IMR-90 (cell line): ENCODE results near the gene RNF40. TPM values are rescaled to one million over a fixed set of nuclear protein-coding genes. Genes with fewer than 3 reads are reported as not detected.

ENCODE experiments used
- ATAC-seq: fragments of 200-7000 bp; cut with Tn5 transposase; 2 replicates; pipeline ENCODE4 v1.9.1; 2020; ENCODE audit warnings: low read depth, mild to moderate bottlenecking, moderate library complexity
- BruUV-seq: library from RNA; stranded (reverse); fragments of 400-500 nt; replicated peaks from 2 replicates; lab custom pipeline; 2021; lab: Mats Ljungman, UMichigan
- CTCF ChIA-PET: fragments of 300-600 bp; formaldehyde crosslinking; extraction: SDS; loops from one replicate; lab custom pipeline; 2021; ENCODE audit warnings: antibody characterized with exemption; lab: Yijun Ruan, JAX
- POLR2A ChIA-PET: fragments of 300-600 bp; sonication (Branson Sonifier 250); formaldehyde crosslinking; loops from one replicate; lab custom pipeline; 2022; ENCODE audit warnings: antibody characterized with exemption; ENCODE audit not compliant: unreplicated experiment; lab: Charles Lee
- DNase-seq: peaks from one replicate; pipeline ENCODE4 v3.0.0; 2013
- H2AFZ ChIP-seq: replicated peaks from 2 replicates; pipeline ENCODE3; 2013; ENCODE audit warnings: low read length, mild to moderate bottlenecking; ENCODE audit not compliant: poor library complexity
- H2AK5ac ChIP-seq: 2 replicates; pipeline ENCODE4 v1.6.1; 2013; ENCODE audit warnings: low read depth, low read length, inconsistent platforms
- H2AK9ac ChIP-seq: replicated peaks from 2 replicates; pipeline ENCODE3; 2013; ENCODE audit warnings: mild to moderate bottlenecking, low read depth, low read length, moderate library complexity; ENCODE audit not compliant: poor library complexity
- H2BK120ac ChIP-seq: 2 replicates; pipeline ENCODE4 v1.6.1; 2013; ENCODE audit warnings: low read depth, low read length, inconsistent platforms
- H2BK15ac ChIP-seq: 3 replicates; pipeline ENCODE4 v1.6.1; 2013; ENCODE audit warnings: low read depth, low read length, inconsistent platforms
- H2BK20ac ChIP-seq: 2 replicates; pipeline ENCODE4 v1.6.1; 2013; ENCODE audit warnings: low read depth, mild to moderate bottlenecking, inconsistent platforms, low read length, moderate library complexity
- H2BK5ac ChIP-seq: 2 replicates; pipeline ENCODE4 v1.6.1; 2013; ENCODE audit warnings: mild to moderate bottlenecking, low read depth, low read length, inconsistent platforms; ENCODE audit not compliant: poor library complexity, severe bottlenecking
- H3K14ac ChIP-seq: replicated peaks from 2 replicates; pipeline ENCODE4 v1.6.1; 2013; ENCODE audit warnings: low read depth, low read length, inconsistent platforms
- H3K18ac ChIP-seq: 2 replicates; pipeline ENCODE4 v1.6.1; 2013; ENCODE audit warnings: low read depth, low read length, control low read depth
- H3K23ac ChIP-seq: 2 replicates; pipeline ENCODE4 v1.6.1; 2013; ENCODE audit warnings: low read depth, low read length, inconsistent platforms
- H3K27ac ChIP-seq: 2 replicates; pipeline ENCODE4 v1.5.1; 2013; ENCODE audit warnings: mild to moderate bottlenecking, control low read depth, low read length; ENCODE audit not compliant: insufficient read depth
- H3K27me3 ChIP-seq: 2 replicates; pipeline ENCODE4 v1.6.1; 2013; ENCODE audit warnings: low read length; ENCODE audit not compliant: control insufficient read depth, insufficient read depth
- H3K36me3 ChIP-seq: 2 replicates; pipeline ENCODE4 v1.6.1; 2013; ENCODE audit warnings: low read length, mixed read lengths; ENCODE audit not compliant: control insufficient read depth, insufficient read depth
- H3K4ac ChIP-seq: 2 replicates; pipeline ENCODE4 v1.6.1; 2013; ENCODE audit warnings: low read depth, low read length, inconsistent platforms
- H3K4me1 ChIP-seq: 2 replicates; pipeline ENCODE4 v1.6.1; 2013; ENCODE audit warnings: low read length, mixed read lengths; ENCODE audit not compliant: control insufficient read depth, insufficient read depth
- H3K4me2 ChIP-seq: 2 replicates; pipeline ENCODE4 v1.6.1; 2013; ENCODE audit warnings: low read depth, mild to moderate bottlenecking, control low read depth, low read length, moderate library complexity
- H3K4me3 ChIP-seq: 2 replicates; pipeline ENCODE4 v1.5.1; 2013; ENCODE audit warnings: low read depth, mild to moderate bottlenecking, control low read depth, low read length, moderate library complexity; ENCODE audit not compliant: insufficient read depth
- H3K56ac ChIP-seq: 2 replicates; pipeline ENCODE4 v1.6.1; 2013; ENCODE audit warnings: low read length, inconsistent platforms; ENCODE audit not compliant: insufficient read depth; ENCODE audit errors: extremely low read depth
- H3K79me1 ChIP-seq, 2 experiments: 2 replicates each; pipeline ENCODE4 v1.6.1; 2013; ENCODE audit warnings: low read length in 2 of 2, inconsistent platforms in 1 of 2, low read depth in 1 of 2
- H3K9ac ChIP-seq: 2 replicates; pipeline ENCODE4 v1.6.1; 2013; ENCODE audit warnings: low read depth, low read length, control low read depth
- H3K9me1 ChIP-seq: 2 replicates; pipeline ENCODE4 v1.6.1; 2013; ENCODE audit warnings: low read length, inconsistent platforms; ENCODE audit not compliant: insufficient read depth
- H3K9me3 ChIP-seq: 2 replicates; pipeline ENCODE4 v1.6.1; 2013; ENCODE audit warnings: low read length; ENCODE audit not compliant: control insufficient read depth, insufficient read depth
- H4K20me1 ChIP-seq: 2 replicates; pipeline ENCODE4 v1.6.1; 2013; ENCODE audit warnings: low read length, inconsistent platforms; ENCODE audit not compliant: insufficient read depth
- H4K5ac ChIP-seq: 2 replicates; pipeline ENCODE4 v1.6.1; 2013; ENCODE audit warnings: mild to moderate bottlenecking, low read depth, low read length, control low read depth
- H4K8ac ChIP-seq, 2 experiments: 2 replicates each; pipeline ENCODE4 v1.6.1; 2013; ENCODE audit warnings: low read depth in 2 of 2, low read length in 2 of 2, control low read depth in 1 of 2, inconsistent platforms in 1 of 2
- H4K91ac ChIP-seq: 2 replicates; pipeline ENCODE4 v1.6.1; 2013; ENCODE audit warnings: low read depth, low read length, inconsistent platforms; ENCODE audit not compliant: insufficient read depth
- CHD1 ChIP-seq: IDR thresholded peaks from 2 replicates; pipeline ENCODE4 v1.6.1; 2012; ENCODE audit warnings: low read depth, low read length, improper control_type of control experiment
- CTCF ChIP-seq: conservative IDR thresholded peaks from 2 replicates; pipeline ENCODE4 v1.5.1; 2012; ENCODE audit warnings: mild to moderate bottlenecking, low read depth, low read length, improper control_type of control experiment
- MAZ ChIP-seq: IDR thresholded peaks from 2 replicates; pipeline ENCODE4 v1.6.1; 2012; ENCODE audit warnings: low read depth, mild to moderate bottlenecking, low read length, improper control_type of control experiment, moderate library complexity, borderline replicate concordance
- USF2 ChIP-seq: fragments of 150-350 bp; IDR thresholded peaks from 2 replicates; pipeline ENCODE4 v1.6.1; 2017; ENCODE audit warnings: mild to moderate bottlenecking, antibody characterized with exemption, low read length, low read depth
- WGBS, 2 experiments: methylation state at CpG; one replicate each; pipeline versions ENCODE4 v1.1.5 to v1.1.7; 2013; ENCODE audit warnings: missing lambda C conversion rate in 2 of 2; ENCODE audit not compliant: insufficient read length in 1 of 2; ENCODE audit errors: extremely low coverage in 2 of 2; 5-methylcytosine and 5-hydroxymethylcytosine counted together
- dilution Hi-C: fragments of 300-500 bp; cut with HindIII; formaldehyde crosslinking; loops from one replicate; pipeline ENCODE4 v1.14.3; 2018; ENCODE audit warnings: low sequenced_read_pairs; ENCODE audit not compliant: unreplicated experiment
- in situ Hi-C: fragments of 300-500 bp; cut with MboI; formaldehyde crosslinking; loops from 3 replicates; pipeline ENCODE4 v1.14.3; 2019; ENCODE audit warnings: low sequenced_read_pairs, inconsistent platforms, mixed read lengths
- intact Hi-C: fragments of 100-400 bp; cut with micrococcal nuclease; formaldehyde crosslinking; loops from 2 replicates; pipeline ENCODE4 v1.10.0; 2022
- polyA plus RNA-seq, 3 experiments: library from polyadenylated mRNA; depleted of rRNA; stranded (reverse); fragments of >200 nt; gene quantifications; 2 replicates each; pipeline ENCODE4 v1.2.3, GENCODE V29; 2012; ENCODE audit warnings: low replicate concordance in 1 of 3
- total RNA-seq: library from RNA; depleted of rRNA; stranded (reverse); fragments of >200 nt; gene quantifications from 2 replicates; pipeline ENCODE4 v1.2.3, GENCODE V29; 2012

RNF40 gene
- total and polyA plus RNA-seq, 2 of the 4 experiments (the other 2 are of a cell fraction) = 46.7 to 72.4 TPM

- no peak overlapping the region for H3K14ac ChIP-seq
- no peak overlapping the region for H2BK120ac ChIP-seq
- no peak overlapping the region for H2BK5ac ChIP-seq
- H3K27ac ChIP-seq = no peak overlapping the region
- BruUV-seq = no TSS peak
- no peak overlapping the region for H3K56ac ChIP-seq
- DNase-seq (no peak), ATAC-seq (no peak)
- H3K23ac ChIP-seq = no peak overlapping the region
- H3K4me2 ChIP-seq = no peak overlapping the region
- ChIA-PET POLR2A (no interaction called here), CTCF (no interaction called here)
- H3K36me3 ChIP-seq = peaks cover 58% of the 10 kb centered on the region
- no peak overlapping the region for H4K5ac ChIP-seq
- no peak overlapping the region for H4K91ac ChIP-seq
- no peak overlapping the region for H2BK20ac ChIP-seq
- no peaks in the 10 kb centered on the region for H3K27me3 ChIP-seq
- H3K9me3 ChIP-seq = no peaks in the 10 kb centered on the region
- no peak overlapping the region for H4K8ac ChIP-seq
- no peak overlapping the region for H2AK5ac ChIP-seq
- H3K9ac ChIP-seq = no peak overlapping the region
- peaks cover 3% of the 10 kb centered on the region; the same call in 1 of the 2 replicates for H4K20me1 ChIP-seq
- no peak overlapping the region for H2AK9ac ChIP-seq
- in situ Hi-C loops (no loop called here), intact Hi-C loops (no loop called here), dilution Hi-C loops (no loop called here)
- H3K18ac ChIP-seq = no peak overlapping the region
- 100% methylated on average over 2 of the region's 14 CpGs; no CpG with 5 or more reads in 1 of the 2 experiments for WGBS, 2 experiments
- H2AFZ ChIP-seq = no peak overlapping the region
- peaks cover 8% of the 10 kb centered on the region for H3K4me1 ChIP-seq
- H3K79me1 ChIP-seq = peaks cover 11 to 64% of the 10 kb centered on the region in 2 experiments
- H3K4me3 ChIP-seq = no peak overlapping the region
- no peak overlapping the region for H2BK15ac ChIP-seq
- no peak overlapping the region for H3K4ac ChIP-seq
- TF ChIP-seq USF2 = no peak
- TF ChIP-seq CHD1 = no peak
- no peak for TF ChIP-seq MAZ
- no peak for TF ChIP-seq CTCF
- 0 out of 2 replicates have a peak, but pooled peaks cover 8% of the 10 kb centered on the region for H3K9me1 ChIP-seq
Measured at GRCh38 chr16:30771726-30772125, 9.6 kb downstream of the RNF40 start.
